ENCODE measurements around the gene NR2F6.

NR2F6 gene

GRCh38 chr19:17213334-17213733, 32.4 kb downstream of the NR2F6 start:
- H3K9me3 ChIP-seq (ENCODE audit: control insufficient read depth, insufficient read depth, low read depth, low read length), result no peaks in the 10 kb centered on the region
- peaks cover 5 to 26% of the 10 kb centered on the region in 2 experiments; a peak in 2 of 3 replicates for H3K36me3 ChIP-seq (ENCODE audit: control insufficient read depth in 2 of 2, insufficient read depth in 1 of 2, low read length in 2 of 2)
- no peak overlapping the region for H3K4me3 ChIP-seq (ENCODE audit: low read depth, low read length)
- H3K4me1 ChIP-seq (ENCODE audit: control insufficient read depth, insufficient read depth, low read length), result no peaks in the 10 kb centered on the region
- POLR2A ChIA-PET, result no interaction called here
- no peak overlapping the region for H3K27ac ChIP-seq (ENCODE audit: extremely low read depth, low read depth, low read length)
- CTCF ChIA-PET, result no interaction called here
- TF ChIP-seq ZNF692 (tag by site-specific recombination; IDR thresholded peaks at IDR 0.05) (0 out of 2 replicates have a peak, but pooled peaks have one; percentile 44), ZNF18 (tag by site-specific recombination; IDR thresholded peaks at IDR 0.05) (no peak)

GRCh38 chr19:17211547-17212446, 33.9 kb downstream of the NR2F6 start:
- POLR2A ChIA-PET, result interaction anchor here (0.5 to 1.0 kb wide), 2 partner anchors 12 to 15 kb away, joined by 3 read pairs; partner anchors contain the start of gene OCEL1
- CTCF ChIA-PET, result no interaction called here
- TF ChIP-seq RBAK (tag by site-specific recombination; IDR thresholded peaks at IDR 0.05), result no peak
- TF ChIP-seq ZBTB11 (tag by site-specific recombination; conservative IDR thresholded peaks at IDR 0.05; ENCODE audit: low read depth), result no peak
- TF ChIP-seq ZNF211 (tag by site-specific recombination; IDR thresholded peaks at IDR 0.05; ENCODE audit: low read depth), result no peak
- TF ChIP-seq KLF8 (tag by site-specific recombination; IDR thresholded peaks at IDR 0.05), result no peak
- no peak for TF ChIP-seq KLF1 (tag by site-specific recombination; IDR thresholded peaks at IDR 0.05)
- TF ChIP-seq ZSCAN23 (tag by site-specific recombination; IDR thresholded peaks at IDR 0.05), result no peak
- TF ChIP-seq ZBTB1 (tag by site-specific recombination; IDR thresholded peaks at IDR 0.05), result no peak
- no peak overlapping the region for H3K27ac ChIP-seq (ENCODE audit: extremely low read depth, low read depth, low read length)
- H3K36me3 ChIP-seq (ENCODE audit: control insufficient read depth in 2 of 2, insufficient read depth in 1 of 2, low read length in 2 of 2), result peaks cover 0 to 14% of the 10 kb centered on the region in 2 experiments; a peak in 1 of 3 replicates
- H3K4me3 ChIP-seq (ENCODE audit: low read depth, low read length), result no peak overlapping the region
- no peaks in the 10 kb centered on the region for H3K9me3 ChIP-seq (ENCODE audit: control insufficient read depth, insufficient read depth, low read depth, low read length)
- H3K4me1 ChIP-seq (ENCODE audit: control insufficient read depth, insufficient read depth, low read length), result no peaks in the 10 kb centered on the region

GRCh38 chr19:17210296-17210695, 35.4 kb downstream of the NR2F6 start:
- Histone ChIP-seq H3K9me3 (ENCODE audit: control insufficient read depth, insufficient read depth, low read depth, low read length) (no peaks in the 10 kb centered on the region), H3K36me3 (ENCODE audit: control insufficient read depth in 2 of 2, insufficient read depth in 1 of 2, low read length in 2 of 2) (peaks cover 0 to 26% of the 10 kb centered on the region in 2 experiments; a peak in 1 of 3 replicates), H3K4me3 (ENCODE audit: low read depth, low read length) (no peak overlapping the region), H3K4me1 (ENCODE audit: control insufficient read depth, insufficient read depth, low read length) (no peaks in the 10 kb centered on the region), H3K27ac (ENCODE audit: extremely low read depth, low read depth, low read length) (no peak overlapping the region)
- POLR2A ChIA-PET, result no interaction called here
- CTCF ChIA-PET, result no interaction called here
- TF ChIP-seq ZNF776 (tag by site-specific recombination; IDR thresholded peaks at IDR 0.05; ENCODE audit: borderline replicate concordance) (no peak), ZNF768 (tag by site-specific recombination; IDR thresholded peaks at IDR 0.05) (no peak), ZNF398 (tag by site-specific recombination; IDR thresholded peaks at IDR 0.05) (no peak), ZEB2 (tag by site-specific recombination; IDR thresholded peaks at IDR 0.05) (no peak), BCL6B (tag by site-specific recombination; IDR thresholded peaks at IDR 0.05) (no peak), ZNF785 (tag by site-specific recombination; IDR thresholded peaks at IDR 0.05) (no peak), ZNF837 (tag by site-specific recombination; IDR thresholded peaks at IDR 0.05) (no peak), ZBTB21 (tag by site-specific recombination; IDR thresholded peaks at IDR 0.05) (no peak), ZNF23 (tag by site-specific recombination; IDR thresholded peaks at IDR 0.05; ENCODE audit: borderline replicate concordance) (no peak)

Data from HEK293 (cell line).